Transverse colon (tissue), 3 donors: Measurements from ENCODE around the gene WNT5B.

Source experiments
- EP300 ChIP-seq: sonication (generic); formaldehyde crosslinking; IDR thresholded peaks from one replicate; pipeline ENCODE4 v1.6.1; 2017; ENCODE audit warnings: antibody characterized with exemption, low read depth
- POLR2A ChIP-seq: fragments of 450-650 bp; IDR thresholded peaks from one replicate; pipeline ENCODE4 v1.6.1; 2016; ENCODE audit warnings: antibody characterized with exemption, mild to moderate bottlenecking, moderate library complexity
- TF ChIP-seq, protein P1 (sequence below), 5 experiments: fragments of 200-600 bp in 3 of 5; fragments of 450-650 bp in 2 of 5; sonication (generic) in 3 of 5; IDR thresholded peaks; 1 replicate in 2 of 5; 2 replicates in 3 of 5; pipeline ENCODE4 v1.5.1; 2016 to 2017; ENCODE audit warnings: antibody characterized with exemption in 5 of 5, inconsistent platforms in 3 of 5, mild to moderate bottlenecking in 2 of 5, moderate library complexity in 1 of 5

DNA sequence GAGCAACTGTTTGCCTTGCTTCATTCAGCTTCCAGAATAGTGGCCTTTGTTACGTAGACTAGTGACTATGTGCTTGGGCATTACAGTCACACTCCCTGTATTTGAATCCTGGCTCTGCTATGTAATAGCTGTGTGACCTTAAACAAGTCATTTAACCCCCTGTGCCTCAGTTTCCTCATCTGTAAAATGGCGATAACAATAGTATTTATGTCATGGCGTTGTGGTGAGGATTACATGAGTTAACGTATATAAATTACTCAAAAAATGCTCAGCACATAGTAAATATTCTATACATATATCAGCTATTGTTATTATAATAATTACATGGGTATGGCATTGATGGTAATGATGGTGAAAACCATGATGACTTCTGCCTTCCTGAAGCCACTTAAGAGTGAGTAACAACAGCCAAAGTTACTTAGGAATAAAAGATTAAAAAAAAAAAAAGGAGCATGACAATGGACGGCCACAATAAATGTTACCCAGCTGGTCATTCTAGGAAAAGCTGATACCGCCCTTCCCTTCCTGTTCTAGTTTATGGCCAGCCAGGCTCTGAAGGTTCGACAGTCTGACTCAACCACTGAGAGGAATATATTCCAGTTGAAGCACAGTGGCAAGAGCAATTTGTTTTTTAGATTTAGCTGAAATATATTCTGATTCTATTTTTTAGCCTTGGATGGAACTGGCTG is 51.9 kb downstream of the WNT5B start:
- TF ChIP-seq POLR2A (peak; percentile 21), EP300 (no peak)
- TF ChIP-seq, protein P1, sequence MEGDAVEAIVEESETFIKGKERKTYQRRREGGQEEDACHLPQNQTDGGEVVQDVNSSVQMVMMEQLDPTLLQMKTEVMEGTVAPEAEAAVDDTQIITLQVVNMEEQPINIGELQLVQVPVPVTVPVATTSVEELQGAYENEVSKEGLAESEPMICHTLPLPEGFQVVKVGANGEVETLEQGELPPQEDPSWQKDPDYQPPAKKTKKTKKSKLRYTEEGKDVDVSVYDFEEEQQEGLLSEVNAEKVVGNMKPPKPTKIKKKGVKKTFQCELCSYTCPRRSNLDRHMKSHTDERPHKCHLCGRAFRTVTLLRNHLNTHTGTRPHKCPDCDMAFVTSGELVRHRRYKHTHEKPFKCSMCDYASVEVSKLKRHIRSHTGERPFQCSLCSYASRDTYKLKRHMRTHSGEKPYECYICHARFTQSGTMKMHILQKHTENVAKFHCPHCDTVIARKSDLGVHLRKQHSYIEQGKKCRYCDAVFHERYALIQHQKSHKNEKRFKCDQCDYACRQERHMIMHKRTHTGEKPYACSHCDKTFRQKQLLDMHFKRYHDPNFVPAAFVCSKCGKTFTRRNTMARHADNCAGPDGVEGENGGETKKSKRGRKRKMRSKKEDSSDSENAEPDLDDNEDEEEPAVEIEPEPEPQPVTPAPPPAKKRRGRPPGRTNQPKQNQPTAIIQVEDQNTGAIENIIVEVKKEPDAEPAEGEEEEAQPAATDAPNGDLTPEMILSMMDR (IDR thresholded peaks at IDR 0.05) = no peak
